ENCODE results near the gene SDF4. TPM values are rescaled to one million over a fixed set of nuclear protein-coding genes. Genes with fewer than 3 reads are reported as not detected.

The SDF4 gene
- total RNA-seq, 4 donors from 2014 or later, result 109 to 144 (median 138) TPM

DNA sequence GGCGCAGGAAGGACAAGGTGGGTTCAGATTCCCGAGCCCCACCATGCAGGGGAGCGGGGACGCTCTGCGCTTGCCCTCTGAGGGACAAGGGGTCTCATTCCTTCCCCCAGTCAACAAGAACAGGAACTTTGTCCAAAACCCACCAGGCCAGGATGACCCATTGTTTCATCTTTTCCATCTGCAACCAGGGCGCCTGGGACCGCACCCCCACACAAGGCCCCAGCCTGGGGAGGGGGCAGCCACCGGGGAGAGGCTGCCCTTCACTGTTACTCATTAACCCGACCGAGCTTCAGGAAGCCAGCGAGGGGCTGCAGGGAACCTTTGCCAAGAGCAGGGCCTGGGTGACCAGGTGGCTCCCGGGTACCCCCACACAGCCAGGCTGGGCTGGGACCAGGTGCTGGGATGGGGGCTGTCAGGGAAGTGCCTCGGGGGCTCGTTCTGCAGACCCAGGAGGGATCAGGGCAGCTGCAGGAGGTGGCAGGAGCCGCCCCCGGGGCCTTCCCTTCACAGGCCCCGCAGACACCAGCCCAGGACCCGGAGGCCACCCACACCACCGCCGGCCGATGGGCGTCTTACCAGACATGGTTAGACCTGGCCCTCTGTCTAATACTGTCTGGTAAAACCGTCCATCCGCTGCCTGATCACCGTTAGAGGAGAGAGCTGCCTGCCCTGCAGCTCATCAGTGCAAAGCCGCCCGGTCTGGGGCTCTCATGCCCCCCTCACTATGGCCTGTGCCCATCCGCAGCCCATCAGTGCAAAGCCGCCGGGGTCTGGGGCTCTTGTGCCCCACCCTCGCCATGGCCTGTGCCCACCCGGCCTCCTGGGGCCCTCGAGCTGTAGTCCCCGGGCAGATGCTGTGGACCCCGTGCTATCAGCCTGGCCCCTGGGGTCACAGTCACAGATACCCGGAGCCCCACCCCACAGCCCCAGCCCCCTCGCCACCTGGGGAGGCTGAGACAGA, 63.1 kb downstream of the SDF4 start:
- peaks cover 0 to 14% of the 10 kb centered on the region in 2 donors for H3K4me1 ChIP-seq
- no peaks in the 10 kb centered on the region for H3K36me3 ChIP-seq
- DNase-seq, result no peak
- H3K4me3 ChIP-seq (replicated peaks in 1 of 3), result no peak overlapping the region
- 76 to 86% methylated on average over 12 to 17 of the region's 37 CpGs for WGBS, 2 donors
- no peaks in the 10 kb centered on the region for H3K9me3 ChIP-seq
- no peaks in the 10 kb centered on the region for H3K27me3 ChIP-seq
- no peak overlapping the region for H3K27ac ChIP-seq
- no peak for TF ChIP-seq POLR2A (IDR thresholded peaks at IDR 0.05)
- no peak for TF ChIP-seq CTCF (IDR thresholded peaks at IDR 0.05)
- intact Hi-C loops (cut with DNase I), result no loop called here

GRCh38 chr1:1167841-1168450, 63.9 kb downstream of the SDF4 start:
- Histone ChIP-seq H3K4me3 (replicated peaks in 1 of 3) (no peak overlapping the region), H3K4me1 (peaks cover 0 to 14% of the 10 kb centered on the region in 2 donors), H3K27ac (no peak overlapping the region), H3K9me3 (no peaks in the 10 kb centered on the region), H3K27me3 (no peaks in the 10 kb centered on the region), H3K36me3 (no peaks in the 10 kb centered on the region)
- intact Hi-C loops (cut with DNase I), result no loop called here
- no peak for DNase-seq
- 90 to 92% methylated on average over 15 to 24 of the region's 36 CpGs for WGBS, 2 donors
- TF ChIP-seq CTCF (IDR thresholded peaks at IDR 0.05), result no peak
- TF ChIP-seq POLR2A (IDR thresholded peaks at IDR 0.05), result no peak

- WGBS, 2 donors, result 81 to 100% methylated on average over 5 to 17 of the region's 20 CpGs
- H3K4me3 ChIP-seq (replicated peaks in 1 of 3), result no peak overlapping the region
- H3K27ac ChIP-seq, result no peak overlapping the region
- H3K36me3 ChIP-seq, result no peaks in the 10 kb centered on the region
- DNase-seq, result no peak
- intact Hi-C loops (cut with DNase I), result no loop called here
- H3K4me1 ChIP-seq, result peaks cover 2 to 14% of the 10 kb centered on the region in 2 donors
- no peaks in the 10 kb centered on the region for H3K27me3 ChIP-seq
- TF ChIP-seq POLR2A (IDR thresholded peaks at IDR 0.05) (no peak), CTCF (IDR thresholded peaks at IDR 0.05) (no peak)
- H3K9me3 ChIP-seq, result no peaks in the 10 kb centered on the region
These were observed 64.4 kb downstream of the SDF4 start for GRCh38 chr1:1167398-1167821.

MicroRNAs within 50 kb of the gene (microRNA counts, 767-probe panel; counts per million panel counts)
- microRNA hsa-miR-200a-3p, result 3,272 to 5,943 counts per million in 2 donors
- 3,916 to 7,122 counts per million in 2 donors for microRNA hsa-miR-200b-3p
- 2,582 to 4,640 counts per million in 2 donors for microRNA hsa-miR-429

Small RNA genes within 50 kb of the gene (microRNA-seq; reads per million reads assigned to microRNA genes)
- 645 reads per million, percentile 74 among the genes with 10 or more reads in this experiment for gene MIR200A
- gene MIR200B, result 3,012 reads per million, percentile 89 among the genes with 10 or more reads in this experiment
- 375 reads per million, percentile 68 among the genes with 10 or more reads in this experiment for gene MIR429

Small RNA genes within 50 kb of the gene (small RNA-seq; reads per million reads assigned to genes)
- gene MIR200A (1.9 reads per million, percentile 54 among the genes with 10 or more reads in this experiment), gene MIR200B (18.9 reads per million, percentile 94 among the genes with 10 or more reads in this experiment), gene MIR429 (not detected)

Other genes starting within 250 kb of the SDF4 start
- under 1 TPM in 1 of 4 donors, not detected in 3; 0.22 TPM for gene PERM1, start 249.9 kb downstream of the SDF4 start, total RNA-seq
- gene HES4, start 231.9 kb downstream of the SDF4 start, total RNA-seq, result 10 to 100 TPM in 3 of 4 donors, 1 to 10 TPM in 1; 5.0 to 29.2 (median 18.6) TPM
- gene ISG15, start 218.5 kb downstream of the SDF4 start, total RNA-seq, result 10 to 100 TPM; 18.5 to 57.5 (median 37.8) TPM
- 100 to 1,000 TPM in 3 of 4 donors, 10 to 100 TPM in 1; 68.3 to 147 (median 129) TPM for gene AGRN, start 211.9 kb downstream of the SDF4 start, total RNA-seq
- not detected for gene RNF223, start 157.7 kb downstream of the SDF4 start, total RNA-seq
- gene C1orf159, start 115.9 kb downstream of the SDF4 start, total RNA-seq, result 10 to 100 TPM; 10.3 to 27.6 (median 19.6) TPM
- gene TTLL10, start 58.1 kb downstream of the SDF4 start, total RNA-seq, result under 1 TPM in 2 of 4 donors, not detected in 2; 0.13 to 0.29 TPM
- under 1 TPM in 2 of 4 donors, not detected in 2; 0.49 to 0.67 TPM for gene TNFRSF18, start 25.4 kb downstream of the SDF4 start, total RNA-seq
- 1 to 10 TPM; 1.5 to 4.5 (median 3.2) TPM for gene TNFRSF4, start 17.8 kb downstream of the SDF4 start, total RNA-seq
- 10 to 100 TPM; 18.0 to 32.2 (median 25.5) TPM for gene B3GALT6, start 236 bp upstream of the SDF4 start, total RNA-seq
- under 1 TPM in 1 of 4 donors, not detected in 3; 0.83 TPM for gene C1QTNF12, start 14.7 kb upstream of the SDF4 start, total RNA-seq
- 10 to 100 TPM; 33.0 to 58.4 (median 36.2) TPM for gene UBE2J2, start 41.9 kb upstream of the SDF4 start, total RNA-seq
- gene SCNN1D, start 48.4 kb upstream of the SDF4 start, total RNA-seq, result 1 to 10 TPM in 3 of 4 donors, under 1 TPM in 1; 0.73 to 3.2 (median 1.6) TPM
- gene ACAP3, start 75.9 kb upstream of the SDF4 start, total RNA-seq, result 10 to 100 TPM; 31.6 to 51.2 (median 42.1) TPM
- 10 to 100 TPM; 24.0 to 41.4 (median 28.0) TPM for gene PUSL1, start 76.6 kb upstream of the SDF4 start, total RNA-seq
- 100 to 1,000 TPM in 2 of 4 donors, 10 to 100 TPM in 2; 68.9 to 116 (median 94.7) TPM for gene INTS11, start 92.7 kb upstream of the SDF4 start, total RNA-seq
- 10 to 100 TPM; 16.7 to 37.3 (median 24.3) TPM for gene CPTP, start 92.8 kb upstream of the SDF4 start, total RNA-seq
- gene TAS1R3, start 99.3 kb upstream of the SDF4 start, total RNA-seq, result 1 to 10 TPM in 2 of 4 donors, under 1 TPM in 2; 0.11 to 1.4 (median 0.68) TPM
- 10 to 100 TPM; 46.6 to 79.4 (median 61.7) TPM for gene DVL1, start 117.4 kb upstream of the SDF4 start, total RNA-seq
- gene MXRA8, start 126.6 kb upstream of the SDF4 start, total RNA-seq, result 100 to 1,000 TPM in 3 of 4 donors, 10 to 100 TPM in 1; 57.1 to 143 (median 106) TPM
- 100 to 1,000 TPM in 2 of 4 donors, 10 to 100 TPM in 2; 73.8 to 198 (median 105) TPM for gene AURKAIP1, start 143.2 kb upstream of the SDF4 start, total RNA-seq
- 100 to 1,000 TPM; 167 to 307 (median 215) TPM for gene CCNL2, start 167.3 kb upstream of the SDF4 start, total RNA-seq
- 100 to 1,000 TPM; 123 to 199 (median 160) TPM for gene MRPL20, start 175.3 kb upstream of the SDF4 start, total RNA-seq
- 1 to 10 TPM; 2.0 to 3.2 (median 2.4) TPM for gene ANKRD65, start 189.3 kb upstream of the SDF4 start, total RNA-seq
- 10 to 100 TPM; 11.4 to 52.0 (median 30.3) TPM for gene VWA1, start 203.7 kb upstream of the SDF4 start, total RNA-seq
- 10 to 100 TPM in 2 of 4 donors, 1 to 10 TPM in 2; 4.9 to 29.9 (median 15.1) TPM for gene ATAD3C, start 217.7 kb upstream of the SDF4 start, total RNA-seq
- 10 to 100 TPM; 13.8 to 29.1 (median 15.0) TPM for gene ATAD3B, start 239.8 kb upstream of the SDF4 start, total RNA-seq